LNCAP (cell line): Measurements from ENCODE around the gene CACNA1I.

ENCODE experiments used
- CTCF ChIP-seq: fragments of 450-650 bp; IDR thresholded peaks from 2 replicates; pipeline ENCODE4 v1.5.1; 2017; ENCODE audit warnings: mild to moderate bottlenecking

The CACNA1I gene

GRCh38 chr22:39577366-39577765 is 6.8 kb downstream of the CACNA1I start:
- no peak for TF ChIP-seq CTCF

- no peak for TF ChIP-seq CTCF
Measured at GRCh38 chr22:39577900-39578299, 7.3 kb downstream of the CACNA1I start.

- TF ChIP-seq CTCF = no peak
Measured at GRCh38 chr22:39580006-39580441, 9.5 kb downstream of the CACNA1I start.

GRCh38 chr22:39580795-39581194 is 10.2 kb downstream of the CACNA1I start:
- no peak for TF ChIP-seq CTCF

GRCh38 chr22:39581303-39581702 is 10.8 kb downstream of the CACNA1I start:
- TF ChIP-seq CTCF = no peak

GRCh38 chr22:39583066-39583667 is 12.6 kb downstream of the CACNA1I start:
- no peak for TF ChIP-seq CTCF

- no peak for TF ChIP-seq CTCF
Measured at GRCh38 chr22:39589875-39590274, 19.3 kb downstream of the CACNA1I start.
